Measurements from ENCODE around the gene MGAT5B. TPM values are rescaled to one million over a fixed set of nuclear protein-coding genes. Genes with fewer than 3 reads are reported as not detected.
"Not testable (repeated sequence)": the region's sequence is repeated elsewhere in the genome, so short reads cannot be mapped to it uniquely, and the experiment has no call there.

MGAT5B gene
- polyA plus RNA-seq, 1 experiment: 0.58 TPM

DNA sequence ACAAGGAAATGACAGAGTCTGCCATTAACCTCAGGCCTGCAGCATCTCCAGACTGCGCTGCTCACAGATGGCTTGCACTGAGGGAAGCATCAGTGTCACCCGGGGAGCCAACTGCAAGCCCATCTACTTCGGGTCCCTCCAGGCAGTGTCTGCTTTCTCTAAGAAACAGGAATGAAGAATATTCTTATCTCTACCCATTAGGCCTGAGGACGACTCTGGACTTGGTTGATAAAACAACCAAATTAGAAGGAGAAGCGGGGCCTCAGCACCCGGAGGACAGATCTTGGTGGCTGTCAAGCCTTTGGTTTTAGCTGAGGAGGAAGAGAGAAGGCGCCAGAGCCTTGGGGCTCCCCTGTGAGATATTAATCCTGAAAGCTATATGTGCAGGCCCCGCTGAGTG lies 19.5 kb upstream of the MGAT5B start:
- Histone ChIP-seq H3K4me3 (ENCODE audit: low read depth, low read length) (no peak overlapping the region), H3K36me3 (ENCODE audit: control insufficient read depth, insufficient read depth, low read length) (no peaks in the 10 kb centered on the region), H3K27me3 (ENCODE audit: control insufficient read depth, insufficient read depth, low read length) (peaks cover 8% of the 10 kb centered on the region; the same call in 1 of the 2 replicates)
- POLR2A ChIA-PET: no interaction called here
- CTCF ChIA-PET: no interaction called here
- no peak for DNase-seq (ENCODE audit: low read depth)
- TF ChIP-seq CTCF (IDR thresholded peaks at IDR 0.05; ENCODE audit: insufficient read depth, low read depth, low read length): no peak

GRCh38 chr17:76849160-76849559 lies 19.0 kb upstream of the MGAT5B start:
- H3K27me3 ChIP-seq (ENCODE audit: control insufficient read depth, insufficient read depth, low read length); CTCF ChIA-PET; POLR2A ChIA-PET; DNase-seq (ENCODE audit: low read depth); H3K4me3 ChIP-seq (ENCODE audit: low read depth, low read length); H3K36me3 ChIP-seq (ENCODE audit: control insufficient read depth, insufficient read depth, low read length): not testable (repeated sequence)

DNA sequence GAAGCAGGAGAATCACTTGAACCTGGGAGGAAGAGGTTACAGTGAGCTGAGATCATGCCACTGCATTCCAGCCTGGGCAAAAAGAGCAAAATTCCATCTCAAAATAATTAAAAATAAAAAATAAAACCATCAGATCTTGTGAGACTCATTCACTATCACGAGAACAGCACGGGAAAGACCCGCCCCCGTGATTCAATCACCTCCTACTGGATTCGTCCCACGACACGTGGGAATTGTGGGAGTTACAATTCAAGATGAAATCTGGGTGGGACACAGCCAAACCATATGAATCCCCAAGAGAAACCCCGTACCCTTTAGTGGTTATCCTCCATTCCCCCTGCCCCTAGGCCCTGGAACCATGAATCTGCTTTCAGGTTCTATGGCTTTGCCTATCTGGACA lies 15.4 kb upstream of the MGAT5B start:
- POLR2A ChIA-PET: no interaction called here
- Histone ChIP-seq H3K27me3 (ENCODE audit: control insufficient read depth, insufficient read depth, low read length) (peaks cover 6% of the 10 kb centered on the region), H3K36me3 (ENCODE audit: control insufficient read depth, insufficient read depth, low read length) (no peaks in the 10 kb centered on the region), H3K4me3 (ENCODE audit: low read depth, low read length) (no peak overlapping the region)
- CTCF ChIA-PET: interaction anchor here (1.0 kb wide), 1 partner anchor 15 kb away, joined by 5 read pairs; the partner anchor contains the start of gene MGAT5B
- no peak for TF ChIP-seq CTCF (IDR thresholded peaks at IDR 0.05; ENCODE audit: insufficient read depth, low read depth, low read length)
- DNase-seq (ENCODE audit: low read depth): no peak

DNA sequence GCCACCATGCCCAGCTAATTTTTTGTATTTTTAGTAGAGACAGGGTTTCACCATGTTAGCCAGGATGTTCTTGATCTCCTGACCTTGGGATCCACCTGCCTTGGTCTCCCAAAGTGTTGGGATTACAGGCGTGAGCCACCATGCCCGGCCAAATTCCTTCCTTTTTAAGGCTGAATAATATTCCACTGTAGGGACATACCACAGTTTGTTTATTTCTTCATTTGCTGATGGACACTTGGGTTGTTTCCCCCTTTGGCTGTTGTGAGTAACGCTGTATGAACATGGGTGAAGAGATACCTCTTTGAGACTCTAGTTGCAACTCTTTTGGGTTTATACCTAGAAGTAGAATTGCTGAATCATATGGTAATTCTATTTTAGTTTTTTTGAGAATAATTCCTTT lies 13.1 kb upstream of the MGAT5B start:
- ChIA-PET POLR2A (no interaction called here), CTCF (interaction anchor here (2.0 kb wide), 1 partner anchor 12 kb away, joined by 5 read pairs; no protein-coding TSS in a partner anchor)
- H3K36me3 ChIP-seq (ENCODE audit: control insufficient read depth, insufficient read depth, low read length): no peaks in the 10 kb centered on the region
- no peak for TF ChIP-seq CTCF (IDR thresholded peaks at IDR 0.05; ENCODE audit: insufficient read depth, low read depth, low read length)
- no peak overlapping the region for H3K4me3 ChIP-seq (ENCODE audit: low read depth, low read length)
- DNase-seq (ENCODE audit: low read depth): no peak
- peaks cover 5% of the 10 kb centered on the region for H3K27me3 ChIP-seq (ENCODE audit: control insufficient read depth, insufficient read depth, low read length)

GRCh38 chr17:76862079-76862478 lies 6.1 kb upstream of the MGAT5B start:
- no peak for DNase-seq (ENCODE audit: low read depth)
- no peak overlapping the region for H3K4me3 ChIP-seq (ENCODE audit: low read depth, low read length)
- peaks cover 1% of the 10 kb centered on the region; the same call in 1 of the 2 replicates for H3K27me3 ChIP-seq (ENCODE audit: control insufficient read depth, insufficient read depth, low read length)
- ChIA-PET CTCF (interaction anchor here (4.7 kb wide), 1 partner anchor 195 kb away, joined by 31 read pairs; no protein-coding TSS in a partner anchor), POLR2A (no interaction called here)
- TF ChIP-seq CTCF (IDR thresholded peaks at IDR 0.05; ENCODE audit: insufficient read depth, low read depth, low read length): no peak
- no peaks in the 10 kb centered on the region for H3K36me3 ChIP-seq (ENCODE audit: control insufficient read depth, insufficient read depth, low read length)

GRCh38 chr17:76862494-76862893 lies 5.7 kb upstream of the MGAT5B start:
- ChIA-PET POLR2A (no interaction called here), CTCF (interaction anchor here (4.7 kb wide), 1 partner anchor 194 kb away, joined by 31 read pairs; no protein-coding TSS in a partner anchor)
- Histone ChIP-seq H3K36me3 (ENCODE audit: control insufficient read depth, insufficient read depth, low read length) (no peaks in the 10 kb centered on the region), H3K27me3 (ENCODE audit: control insufficient read depth, insufficient read depth, low read length) (peaks cover 1% of the 10 kb centered on the region; the same call in 1 of the 2 replicates), H3K4me3 (ENCODE audit: low read depth, low read length) (no peak overlapping the region)
- no peak for DNase-seq (ENCODE audit: low read depth)
- TF ChIP-seq CTCF (IDR thresholded peaks at IDR 0.05; ENCODE audit: insufficient read depth, low read depth, low read length): no peak
